NCI-H2227 treated with DMSO at 0.1 percent for 48 hours (cell line): Measurements from ENCODE around the gene WDR90.

Experiments
- DNase-seq: peaks from one replicate; lab custom pipeline; 2025; lab: John Stamatoyannopoulos, UW

WDR90 gene

DNA sequence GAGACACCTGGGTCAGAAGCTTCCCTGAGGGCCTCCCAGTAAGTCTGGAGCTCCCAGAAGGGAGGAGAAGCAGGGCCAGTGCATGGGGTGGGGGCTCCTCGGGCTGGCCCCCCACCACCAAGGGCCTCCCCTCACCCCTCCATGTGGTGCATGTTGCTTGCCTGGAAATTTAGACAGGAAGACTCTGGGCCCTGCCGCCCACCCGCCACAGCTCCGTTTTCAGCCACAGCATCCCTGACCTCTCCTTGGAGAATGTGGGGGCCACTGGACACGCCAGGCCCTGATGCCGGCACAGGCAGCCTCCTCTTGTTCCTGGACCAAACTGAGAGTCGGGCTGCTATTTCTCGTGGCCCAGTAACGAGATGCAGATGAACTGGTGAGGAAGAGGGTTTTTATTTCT lies 10.3 kb upstream of the WDR90 start:
- DNase-seq, result no peak

DNA sequence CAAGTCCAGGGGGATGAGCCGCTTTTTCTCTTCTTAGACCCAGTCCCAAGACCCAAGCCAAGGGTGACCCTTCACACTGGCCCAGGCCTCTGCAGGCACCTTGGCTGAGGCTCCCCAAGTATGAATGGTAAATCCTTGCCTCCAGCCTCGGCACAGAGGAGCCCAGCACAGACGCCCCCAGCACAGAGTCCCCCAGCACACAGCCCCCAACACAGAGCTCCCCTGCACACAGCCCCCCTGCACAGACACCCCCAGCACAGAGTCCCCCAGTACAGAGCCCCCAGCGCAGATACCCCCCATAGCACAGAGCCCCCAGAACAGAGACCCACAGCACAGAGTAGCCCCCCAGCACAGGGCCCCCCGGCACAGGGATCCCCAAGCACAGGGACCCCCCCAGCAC lies 8.6 kb upstream of the WDR90 start:
- no peak for DNase-seq

DNA sequence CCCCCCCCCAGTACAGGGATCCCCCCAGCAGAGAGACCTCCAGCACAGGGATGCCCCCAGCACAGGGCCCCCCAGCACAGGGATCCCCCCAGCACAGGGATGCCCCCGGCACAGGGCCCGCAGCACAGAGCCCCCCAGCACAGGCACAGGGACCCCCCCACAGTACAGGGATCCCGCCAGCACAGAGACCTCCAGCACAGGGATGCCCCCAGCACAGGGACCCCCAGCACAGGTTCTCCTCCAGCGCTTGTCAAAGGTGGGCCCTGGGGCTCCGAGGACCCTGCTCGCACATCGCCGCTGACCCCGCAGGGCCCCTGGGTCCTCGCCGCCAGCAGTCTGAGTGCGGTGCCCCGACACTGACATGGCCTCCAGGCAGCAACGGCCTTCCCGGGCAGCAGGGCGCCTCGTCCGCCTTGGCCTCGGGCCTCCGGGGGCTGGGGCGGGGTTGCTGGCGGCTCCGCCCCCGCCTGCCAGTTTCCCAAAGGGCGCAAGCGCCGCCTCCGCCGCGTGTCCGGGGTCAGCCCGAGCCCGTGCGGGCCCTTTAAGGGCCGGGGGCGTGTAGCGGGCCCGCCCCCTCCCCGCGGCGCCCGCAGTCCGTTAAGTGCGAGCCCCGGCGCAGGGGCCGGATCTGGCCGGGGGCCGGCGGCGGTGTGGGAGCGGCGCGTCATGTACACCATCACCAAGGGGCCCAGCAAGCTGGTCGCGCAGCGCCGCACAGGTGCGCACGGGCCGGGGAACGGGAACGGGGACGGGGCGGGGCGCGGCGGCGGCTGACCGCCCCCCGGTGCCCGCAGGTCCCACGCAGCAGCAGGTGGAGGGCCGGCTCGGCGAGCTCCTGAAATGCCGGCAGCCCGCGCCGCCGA lies 7.6 kb upstream of the WDR90 start, which contains the start of gene MCRIP2:
Gene MCRIP2, plus strand, starts transcription at position 503 of the 863 bp plus-strand sequence. Its CDS starts 164 bp downstream, at position 667.
- peak; percentile 55 for DNase-seq

DNA sequence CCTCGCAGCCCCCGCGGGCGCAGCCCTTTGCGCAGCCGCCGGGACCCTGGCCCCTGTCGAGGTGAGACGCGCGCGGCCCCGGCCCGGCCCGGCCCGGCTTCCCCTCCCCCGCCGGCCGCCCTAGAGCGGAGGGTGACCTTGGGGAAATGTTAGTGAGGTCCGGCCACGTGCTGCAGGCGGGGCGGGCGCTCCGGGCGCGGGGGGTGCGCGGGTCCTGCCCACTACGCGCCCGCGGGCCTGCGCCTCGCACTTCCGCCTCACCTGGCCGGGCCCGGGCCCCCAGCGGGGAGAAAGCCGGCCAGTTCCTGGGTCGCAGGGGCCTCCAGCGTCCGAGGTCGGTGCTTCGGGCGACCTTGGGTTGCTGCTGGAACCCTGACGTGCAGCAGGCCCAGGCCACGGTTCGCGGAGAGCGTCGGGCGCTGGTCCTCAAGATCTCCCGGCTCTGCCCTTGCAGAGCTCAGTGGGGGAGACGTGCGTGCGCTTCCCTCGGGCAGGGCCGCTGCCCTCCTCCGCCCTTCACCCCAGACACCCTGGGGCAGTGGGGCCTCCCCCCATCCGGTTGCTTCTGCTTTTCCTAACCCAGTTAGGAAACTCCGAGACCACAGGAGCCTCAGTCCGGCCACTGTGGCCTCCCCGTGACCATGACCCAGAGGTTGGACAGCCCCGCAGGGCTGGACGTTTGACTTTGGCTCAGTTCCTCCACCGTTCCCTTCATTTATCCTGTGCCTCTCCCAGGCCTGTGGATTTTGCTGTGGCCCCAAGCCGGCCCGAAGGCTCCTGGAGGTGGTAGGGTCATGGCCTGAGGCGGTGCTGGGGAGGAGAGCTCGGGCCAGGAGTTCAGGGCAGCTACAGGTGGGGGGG lies 6.7 kb upstream of the WDR90 start:
- no peak for DNase-seq

DNA sequence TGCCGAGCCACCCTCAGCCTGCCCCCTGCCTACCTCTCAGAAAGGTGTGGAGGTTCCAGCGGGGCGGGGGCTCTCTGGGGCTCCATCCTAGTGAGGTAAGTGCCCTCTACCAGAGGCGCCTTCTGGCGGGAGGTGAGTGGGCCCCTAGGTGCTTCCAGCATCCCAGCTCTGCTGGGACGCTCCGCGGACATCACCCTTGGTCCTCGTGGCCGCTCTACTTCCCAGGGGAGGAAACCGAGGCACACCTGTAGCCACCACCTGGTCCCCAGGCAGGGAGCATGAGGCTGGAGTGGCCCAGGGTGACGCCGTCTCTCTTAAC lies 6.2 kb upstream of the WDR90 start:
- no peak for DNase-seq

DNA sequence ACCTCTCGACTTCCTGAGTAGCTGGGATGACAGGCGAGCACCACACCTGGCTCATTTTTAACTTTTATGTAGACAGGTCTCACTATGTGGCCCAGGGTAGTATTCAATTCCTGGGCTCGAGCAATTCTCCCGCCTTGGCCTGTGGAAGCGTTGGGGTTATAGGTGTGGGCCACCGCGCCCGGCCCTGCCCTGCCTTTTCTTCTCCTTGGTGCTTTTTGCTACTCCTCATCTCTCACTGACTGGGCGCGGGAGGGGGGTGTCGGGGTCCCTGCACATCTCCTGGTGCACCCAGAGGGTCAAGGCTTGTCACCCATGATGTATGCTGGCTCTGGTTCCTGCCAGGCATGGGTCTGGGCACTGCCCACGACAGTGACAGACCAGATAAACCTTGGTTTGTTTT lies 4.6 kb upstream of the WDR90 start:
- DNase-seq, result no peak

DNA sequence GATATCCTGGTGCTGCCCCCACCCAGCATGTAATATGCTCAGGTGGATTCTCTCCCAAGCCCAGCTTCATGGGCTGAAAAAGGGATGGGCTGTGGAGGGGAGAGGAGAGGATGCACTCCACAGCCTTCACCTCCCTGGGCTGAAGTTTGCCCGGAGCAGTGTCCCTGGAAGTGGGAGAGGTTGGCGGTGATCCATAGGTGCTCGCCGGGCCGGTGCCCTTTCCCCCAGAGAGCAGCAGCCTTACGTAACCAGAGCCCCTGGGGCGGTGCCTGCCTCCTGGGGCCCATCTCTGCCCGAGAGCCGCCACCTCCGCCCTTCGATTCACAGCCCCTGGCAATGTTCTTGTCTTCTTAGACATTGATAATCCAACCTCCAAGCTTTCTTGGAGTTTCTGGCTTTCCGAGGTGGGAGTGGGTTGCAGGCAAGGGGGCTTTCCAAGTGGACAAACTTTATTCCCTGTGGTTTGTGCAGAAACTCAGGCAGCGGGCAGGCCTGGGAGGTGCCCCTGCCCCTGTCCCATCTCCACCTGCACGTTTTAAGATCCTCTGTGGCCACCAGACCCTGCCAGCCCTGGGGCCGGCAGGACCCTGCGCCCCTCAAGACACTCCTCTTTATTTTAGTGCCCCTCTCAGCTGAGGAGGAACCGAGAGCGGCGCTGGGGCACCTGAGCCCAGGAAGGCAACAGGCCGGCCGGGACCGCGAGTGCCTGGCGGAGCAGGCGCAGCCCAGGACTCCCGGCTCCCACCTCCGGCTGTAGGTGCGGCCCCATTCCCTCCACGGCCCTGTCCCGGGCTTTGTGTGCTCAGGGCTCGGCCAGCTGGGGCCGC lies 3.1 kb upstream of the WDR90 start:
- DNase-seq, result no peak

DNA sequence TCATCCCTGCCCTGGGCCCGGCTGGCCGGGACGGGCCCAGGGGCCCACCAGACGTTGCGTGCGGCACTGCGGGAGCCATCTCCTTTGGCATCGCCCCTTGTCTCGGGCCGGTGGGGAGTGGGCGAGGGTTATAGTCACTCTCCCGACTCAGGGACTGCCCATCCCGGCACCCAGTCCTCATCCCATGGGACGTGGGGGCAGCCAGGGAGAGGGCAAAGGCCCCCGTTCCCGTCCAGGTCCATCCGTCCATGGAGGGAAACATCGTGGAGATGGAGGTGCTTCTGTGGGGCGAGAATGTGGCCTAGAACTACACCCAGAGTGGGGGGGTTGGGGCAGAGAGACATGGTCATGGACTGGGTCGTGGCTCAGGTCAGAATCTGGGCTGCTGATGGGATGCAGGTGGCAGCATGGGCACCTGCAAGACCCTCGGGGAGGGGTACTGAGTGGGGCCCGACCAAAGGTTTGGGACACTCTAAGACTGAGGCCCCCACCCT lies 2.4 kb upstream of the WDR90 start:
- no peak for DNase-seq

DNA sequence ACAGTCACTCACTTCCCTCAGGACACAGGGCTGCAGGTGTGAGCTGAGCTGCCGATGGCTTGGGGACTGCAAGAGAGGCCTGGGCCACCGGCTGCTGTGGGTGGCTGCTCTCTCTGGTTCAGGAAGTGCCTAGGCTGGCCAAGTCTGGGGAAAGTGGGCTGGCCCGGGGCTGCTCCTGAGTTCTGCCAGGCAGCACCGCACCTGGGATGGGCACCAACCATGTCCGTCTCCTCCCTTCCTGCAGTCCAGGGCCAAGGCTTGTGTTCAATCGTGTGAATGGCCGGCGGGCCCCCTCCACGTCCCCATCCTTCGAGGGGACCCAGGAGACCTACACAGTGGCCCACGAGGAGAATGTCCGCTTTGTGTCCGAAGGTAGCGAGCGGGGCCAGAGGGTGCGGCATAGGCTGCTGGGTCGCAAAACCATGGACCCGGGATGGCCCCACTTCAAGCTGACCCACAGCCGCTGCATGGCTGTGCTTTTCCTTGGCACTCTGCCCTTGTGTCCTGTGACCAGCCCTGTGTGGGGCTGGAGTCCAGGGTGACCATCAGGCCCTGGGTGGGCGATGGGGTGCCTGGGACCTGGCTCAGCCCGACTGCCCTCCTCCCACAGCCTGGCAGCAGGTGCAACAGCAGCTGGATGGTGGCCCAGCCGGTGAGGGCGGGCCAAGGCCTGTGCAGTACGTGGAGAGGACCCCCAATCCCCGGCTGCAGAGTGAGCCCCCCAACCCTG lies 1.8 kb upstream of the WDR90 start:
- no peak for DNase-seq

DNA sequence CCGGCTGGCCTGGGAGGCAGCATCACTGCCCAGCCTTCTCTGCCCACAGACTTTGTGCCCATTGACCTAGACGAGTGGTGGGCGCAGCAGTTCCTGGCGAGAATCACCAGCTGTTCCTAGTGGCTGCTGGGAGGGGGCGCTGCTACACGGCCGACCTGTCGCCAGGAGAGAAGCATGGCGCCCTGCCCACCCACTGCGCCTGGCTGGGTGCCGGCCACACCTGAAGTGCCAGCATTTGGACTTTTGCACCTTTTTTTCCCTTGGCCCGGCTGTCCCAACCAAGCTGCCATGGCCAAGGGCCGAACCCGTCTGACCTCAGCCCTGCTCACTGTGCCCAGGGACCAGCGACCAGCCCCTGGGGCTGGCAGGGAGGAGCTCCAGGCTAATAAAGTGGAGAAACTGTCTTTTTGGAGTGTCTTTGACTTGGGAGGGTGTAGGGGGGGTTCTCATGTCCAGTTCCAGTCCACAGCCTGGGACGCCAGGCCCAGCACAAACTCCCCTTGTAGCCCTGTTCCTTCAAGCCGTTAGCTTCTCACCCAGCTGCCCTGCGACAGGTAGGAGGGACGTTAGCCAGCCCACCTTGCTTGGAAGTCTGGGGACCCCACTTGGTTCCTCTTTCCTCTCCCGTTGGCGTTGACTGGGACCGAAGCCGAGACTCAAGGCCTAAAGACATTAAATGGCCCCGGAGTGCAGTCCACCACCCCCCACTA lies 939 bp upstream of the WDR90 start:
- DNase-seq, result peak; percentile 7

DNA sequence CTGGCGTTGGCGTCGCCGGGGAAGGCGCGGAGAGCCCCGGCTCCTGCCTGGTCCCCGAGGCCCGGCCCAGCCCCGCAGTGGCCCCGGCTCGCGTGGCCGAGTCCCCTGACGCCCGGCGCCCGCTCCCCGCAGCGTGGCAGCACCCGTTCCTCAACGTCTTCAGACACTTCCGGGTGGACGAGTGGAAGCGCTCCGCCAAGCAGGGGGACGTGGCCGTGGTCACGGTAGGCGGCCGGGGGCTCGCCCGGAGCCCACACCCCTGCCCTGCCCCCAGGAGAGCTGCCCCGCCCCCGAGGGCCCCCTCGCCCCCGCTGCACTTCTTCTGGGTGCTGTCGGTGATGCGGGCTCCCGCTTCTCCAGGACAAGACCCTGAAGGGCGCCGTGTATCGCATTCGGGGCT lies 466 bp downstream of the WDR90 start:
- no peak for DNase-seq

DNA sequence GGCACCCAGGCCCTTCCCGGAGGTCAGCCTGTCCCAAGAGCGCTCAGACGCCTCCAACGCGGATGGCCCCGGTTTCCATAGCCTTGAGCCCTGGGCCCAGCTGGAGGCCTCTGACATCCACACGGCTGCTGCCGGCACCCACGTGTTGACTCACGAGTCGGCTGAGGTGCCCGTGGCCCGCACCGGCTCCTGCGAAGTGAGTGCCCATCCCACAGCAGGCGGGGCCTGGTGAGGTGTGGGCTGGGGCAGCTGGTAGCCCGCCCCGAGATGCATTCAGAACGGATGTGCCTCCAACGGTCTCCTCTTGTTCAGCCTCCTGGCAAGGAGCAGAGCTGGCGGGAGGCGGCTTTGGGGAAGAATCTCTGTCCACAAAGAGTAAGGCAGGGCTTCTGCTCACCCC lies 2.7 kb downstream of the WDR90 start:
- no peak for DNase-seq

DNA sequence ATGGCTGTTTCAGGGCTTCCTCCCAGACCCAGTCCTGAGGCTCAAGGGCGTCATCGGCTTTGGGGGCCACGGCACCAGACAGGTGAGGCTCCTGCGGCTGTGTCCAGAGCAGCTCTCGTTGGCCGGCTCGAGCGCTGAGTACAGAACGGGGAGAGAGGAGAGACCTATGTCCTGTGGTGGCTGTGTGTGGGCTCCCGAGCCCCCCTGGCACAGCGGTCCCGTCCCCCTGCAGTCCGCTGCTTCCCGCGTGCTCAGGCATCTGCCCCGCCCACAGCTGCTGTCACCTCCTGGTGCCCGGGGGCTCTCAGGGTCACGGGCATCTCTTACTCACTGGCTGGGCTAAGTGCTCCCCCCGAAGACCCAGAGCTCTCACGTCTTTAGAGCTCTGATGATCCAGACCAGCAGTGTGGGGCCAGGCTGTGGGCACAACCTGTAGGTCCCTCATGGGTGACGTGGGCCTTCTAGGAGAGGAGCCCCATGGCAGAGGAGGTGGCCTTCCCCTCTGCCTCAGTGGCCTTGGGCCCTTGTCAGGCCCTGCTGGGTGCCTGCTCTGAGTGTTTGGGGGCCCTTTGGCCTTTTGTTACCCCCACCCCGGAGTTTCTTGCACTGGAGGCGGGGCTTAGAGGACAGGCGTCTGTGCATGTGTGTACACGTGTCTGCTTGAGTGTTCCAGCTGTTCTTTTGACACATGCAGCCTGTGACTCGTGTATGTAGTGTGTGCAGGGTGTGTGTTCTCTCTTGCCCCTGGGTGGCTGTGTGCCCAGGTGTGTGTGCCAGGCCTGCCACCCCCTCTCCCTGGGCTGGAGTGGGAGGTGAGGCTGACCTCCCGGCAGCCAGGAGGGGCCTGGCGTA lies 3.5 kb downstream of the WDR90 start:
- no peak for DNase-seq

DNA sequence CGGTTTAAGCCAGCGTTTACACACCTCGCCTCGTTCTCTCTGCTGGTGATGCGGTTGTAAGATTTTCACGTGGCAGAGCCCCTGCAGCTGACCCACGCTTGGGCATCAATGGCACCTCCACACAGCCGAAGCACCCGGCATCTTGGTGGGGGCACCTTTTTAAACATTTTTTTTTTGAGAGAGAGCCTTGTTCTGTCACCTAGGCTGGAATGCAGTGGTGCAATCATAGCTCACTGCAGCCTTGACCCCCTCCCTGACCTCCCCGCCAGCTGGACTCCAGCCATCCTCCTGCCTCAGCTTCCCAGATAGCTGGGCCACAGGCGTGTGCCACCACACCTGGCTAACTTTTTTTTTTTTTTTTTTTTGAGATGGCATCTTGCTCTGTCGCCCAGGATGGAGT lies 4.9 kb downstream of the WDR90 start:
- DNase-seq, result no peak

DNA sequence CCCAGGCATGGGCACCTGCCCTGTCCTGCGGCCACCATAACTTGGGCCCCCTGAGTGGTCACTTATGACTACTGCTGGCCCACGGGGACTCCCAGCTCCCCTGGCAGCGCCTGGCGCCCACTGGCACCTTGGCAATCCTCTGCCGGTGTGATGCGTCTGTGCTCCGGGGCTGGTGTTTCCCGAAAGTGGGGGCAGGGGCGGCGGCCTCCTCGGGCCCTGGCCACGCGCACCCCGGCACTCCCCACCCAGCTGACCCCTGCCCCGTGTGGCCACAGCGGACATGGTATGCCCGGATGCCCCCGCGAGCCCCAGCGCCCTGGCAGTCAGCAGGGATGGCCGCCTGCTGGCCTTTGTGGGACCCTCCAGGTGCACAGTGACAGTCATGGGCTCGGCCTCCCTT lies 8.3 kb downstream of the WDR90 start:
- no peak for DNase-seq

DNA sequence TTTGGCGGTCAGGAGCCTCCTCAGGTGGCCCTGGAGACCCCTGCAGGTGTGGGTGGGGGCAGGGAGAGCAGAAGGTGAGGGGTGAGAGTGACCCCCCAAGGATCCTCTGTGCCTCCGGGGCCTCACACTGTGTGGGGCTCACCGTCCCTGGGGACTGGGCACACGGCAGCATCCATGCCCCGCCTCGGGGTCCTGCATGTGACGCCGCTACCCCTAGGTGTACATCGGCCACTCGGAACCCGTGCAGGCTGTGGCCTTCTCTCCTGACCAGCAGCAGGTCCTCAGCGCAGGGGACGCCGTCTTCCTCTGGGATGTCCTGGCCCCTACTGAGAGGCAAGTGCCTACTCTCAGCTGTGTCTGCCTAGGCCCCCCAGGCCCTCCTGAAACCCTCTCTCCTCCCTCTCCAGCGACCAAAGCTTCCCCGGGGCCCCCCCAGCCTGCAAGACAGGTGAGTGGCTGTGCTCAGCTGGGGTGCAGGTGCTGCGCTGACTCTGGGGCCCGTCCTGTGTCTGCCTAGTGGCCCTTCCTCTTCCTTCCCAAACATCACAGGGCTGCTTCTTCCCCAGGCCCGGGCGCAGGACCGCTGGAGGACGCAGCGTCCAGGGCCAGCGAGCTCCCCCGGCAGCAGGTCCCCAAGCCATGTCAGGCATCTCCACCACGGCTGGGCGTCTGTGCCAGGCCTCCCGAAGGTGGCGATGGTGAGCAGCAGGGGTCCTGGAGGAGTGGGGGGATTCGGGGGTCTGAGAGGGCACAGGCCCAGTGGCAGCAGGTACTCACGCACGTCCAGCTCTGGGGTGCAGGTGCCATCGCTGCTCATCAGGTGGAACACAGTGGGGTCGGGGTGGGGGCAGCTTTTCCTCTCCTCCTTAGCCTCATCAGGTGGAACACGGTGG lies 9.8 kb downstream of the WDR90 start:
- no peak for DNase-seq

DNA sequence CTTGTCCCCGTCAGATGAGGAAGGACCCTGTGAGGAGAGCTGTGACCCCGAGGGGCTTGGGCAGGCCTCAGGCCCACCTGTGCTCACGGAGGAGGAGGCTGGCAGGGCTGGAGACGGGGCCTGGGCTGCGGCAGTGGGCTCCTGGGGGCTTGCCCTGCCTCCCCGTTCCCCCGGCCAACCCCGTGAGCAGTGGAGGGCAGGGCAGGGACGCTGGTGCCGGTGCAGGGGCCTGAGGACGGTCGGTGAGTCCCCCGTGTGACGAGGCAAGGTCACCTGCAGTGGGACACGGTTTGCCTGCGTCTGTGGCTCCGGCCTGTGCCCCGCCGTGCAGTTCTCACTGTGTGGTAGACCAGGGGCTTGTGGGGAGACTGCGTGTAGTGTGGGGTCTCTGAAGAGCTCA lies 10.5 kb downstream of the WDR90 start:
- DNase-seq, result no peak

DNA sequence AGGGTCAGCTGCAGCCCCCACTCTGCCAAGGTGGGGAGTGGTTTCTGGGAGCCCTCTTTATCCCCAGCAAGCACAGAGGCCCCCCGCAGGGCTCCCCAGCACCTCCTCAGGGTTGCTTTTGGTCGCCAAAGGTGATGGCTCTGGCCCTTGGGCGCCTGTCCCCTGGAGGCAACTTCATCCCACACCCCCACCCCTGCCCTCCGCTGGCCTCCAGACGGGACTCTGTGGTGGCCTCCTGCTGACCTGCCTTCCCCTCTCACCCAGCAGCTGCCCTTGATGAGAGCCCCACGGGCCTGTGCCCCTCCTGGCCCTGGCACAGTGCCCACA lies 10.9 kb downstream of the WDR90 start:
- DNase-seq, result no peak
